ENCODE results near the gene MYT1. TPM values are rescaled to one million over a fixed set of nuclear protein-coding genes. Genes with fewer than 3 reads are reported as not detected.
"Not testable (repeated sequence)": the region's sequence is repeated elsewhere in the genome, so short reads cannot be mapped to it uniquely, and the experiment has no call there.

MYT1 gene
- total RNA-seq, 1 donor from 2014 or later, result not detected

DNA sequence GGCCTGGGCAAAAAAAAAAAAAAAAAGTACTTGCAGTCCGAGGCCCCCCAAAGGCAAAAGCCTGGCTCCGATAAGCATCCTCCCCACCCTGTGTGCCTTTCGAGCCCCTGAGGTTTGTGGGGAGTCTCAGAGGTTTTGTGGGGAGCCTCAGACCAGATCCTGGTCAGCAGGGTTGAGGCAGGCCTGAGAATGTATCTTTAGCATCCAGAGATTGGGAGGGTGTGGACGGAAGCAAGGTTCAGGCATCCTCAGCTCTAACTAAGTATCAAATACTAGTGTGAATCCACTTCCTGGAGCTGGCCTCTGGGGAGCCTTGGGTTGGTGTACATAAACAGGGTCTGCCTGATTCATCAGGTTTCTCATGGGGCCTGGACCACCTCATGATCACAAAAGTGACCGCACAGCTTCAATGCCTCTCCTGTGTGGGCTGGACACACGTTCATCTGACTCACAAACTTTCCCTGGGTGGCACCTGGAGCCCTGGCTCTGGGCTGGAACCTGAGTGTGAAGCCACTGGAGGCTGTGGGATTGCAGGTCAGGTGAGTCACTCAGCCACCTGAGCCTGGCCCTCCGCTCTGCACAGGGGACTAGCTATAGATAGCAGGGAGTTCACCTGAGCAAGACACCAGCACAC lies 115.7 kb downstream of the MYT1 start:
- TF ChIP-seq, protein P1, sequence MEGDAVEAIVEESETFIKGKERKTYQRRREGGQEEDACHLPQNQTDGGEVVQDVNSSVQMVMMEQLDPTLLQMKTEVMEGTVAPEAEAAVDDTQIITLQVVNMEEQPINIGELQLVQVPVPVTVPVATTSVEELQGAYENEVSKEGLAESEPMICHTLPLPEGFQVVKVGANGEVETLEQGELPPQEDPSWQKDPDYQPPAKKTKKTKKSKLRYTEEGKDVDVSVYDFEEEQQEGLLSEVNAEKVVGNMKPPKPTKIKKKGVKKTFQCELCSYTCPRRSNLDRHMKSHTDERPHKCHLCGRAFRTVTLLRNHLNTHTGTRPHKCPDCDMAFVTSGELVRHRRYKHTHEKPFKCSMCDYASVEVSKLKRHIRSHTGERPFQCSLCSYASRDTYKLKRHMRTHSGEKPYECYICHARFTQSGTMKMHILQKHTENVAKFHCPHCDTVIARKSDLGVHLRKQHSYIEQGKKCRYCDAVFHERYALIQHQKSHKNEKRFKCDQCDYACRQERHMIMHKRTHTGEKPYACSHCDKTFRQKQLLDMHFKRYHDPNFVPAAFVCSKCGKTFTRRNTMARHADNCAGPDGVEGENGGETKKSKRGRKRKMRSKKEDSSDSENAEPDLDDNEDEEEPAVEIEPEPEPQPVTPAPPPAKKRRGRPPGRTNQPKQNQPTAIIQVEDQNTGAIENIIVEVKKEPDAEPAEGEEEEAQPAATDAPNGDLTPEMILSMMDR (IDR thresholded peaks at IDR 0.05; ENCODE audit: insufficient read depth, low read length, poor library complexity, severe bottlenecking), result no peak
- H3K36me3 ChIP-seq (ENCODE audit: control insufficient read depth, insufficient read depth, low read length), result no peaks in the 10 kb centered on the region
- no peak for DNase-seq (ENCODE audit: low read depth)
- no peak overlapping the region for H3K4me3 ChIP-seq (ENCODE audit: low read depth, low read length)
- no peaks in the 10 kb centered on the region for H3K27me3 ChIP-seq (ENCODE audit: control insufficient read depth, insufficient read depth, low read length)

DNA sequence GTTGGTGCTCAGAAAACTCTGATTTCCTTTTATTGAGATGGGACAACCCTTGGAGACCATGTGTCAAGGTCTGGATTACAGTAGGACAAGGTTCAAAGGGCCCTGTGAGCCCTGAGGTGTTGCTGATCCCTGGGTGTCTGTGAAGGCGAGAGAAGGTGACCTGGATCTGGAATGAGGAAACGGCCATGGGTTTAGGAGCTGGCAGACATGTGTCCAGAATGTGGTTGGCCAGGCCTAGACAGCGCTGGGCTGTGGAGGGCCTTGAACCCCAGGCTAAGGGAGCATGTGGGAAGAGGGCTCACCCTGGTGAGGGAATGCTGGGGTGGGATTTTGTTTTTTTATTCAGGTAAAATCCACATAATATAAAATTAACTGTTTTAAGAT lies 116.2 kb downstream of the MYT1 start:
- TF ChIP-seq, protein P1 (IDR thresholded peaks at IDR 0.05; ENCODE audit: insufficient read depth, low read length, poor library complexity, severe bottlenecking), result no peak
- no peak overlapping the region for H3K4me3 ChIP-seq (ENCODE audit: low read depth, low read length)
- DNase-seq (ENCODE audit: low read depth), result no peak
- H3K27me3 ChIP-seq (ENCODE audit: control insufficient read depth, insufficient read depth, low read length), result no peaks in the 10 kb centered on the region
- H3K36me3 ChIP-seq (ENCODE audit: control insufficient read depth, insufficient read depth, low read length), result no peaks in the 10 kb centered on the region

DNA sequence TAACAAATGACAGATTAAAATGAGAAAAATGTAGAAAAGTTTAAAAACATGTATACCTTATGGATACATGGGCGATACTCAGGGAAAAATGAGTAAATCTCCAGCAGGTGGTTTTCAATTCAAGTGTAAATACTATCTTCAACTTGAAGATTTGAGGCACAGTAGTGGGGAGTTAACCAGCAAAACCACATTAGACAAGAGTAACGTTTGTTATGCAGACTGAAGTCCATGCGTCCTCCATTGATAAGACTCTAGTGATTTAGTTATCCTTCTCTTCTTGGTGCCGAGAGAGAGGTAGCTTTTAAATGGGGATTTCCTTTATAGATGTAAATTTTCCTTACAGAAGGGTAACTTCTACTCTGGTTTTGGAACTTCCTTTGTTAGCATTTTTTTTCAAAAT lies 119.4 kb downstream of the MYT1 start:
- H3K27me3 ChIP-seq (ENCODE audit: control insufficient read depth, insufficient read depth, low read length), result no peaks in the 10 kb centered on the region
- no peaks in the 10 kb centered on the region for H3K36me3 ChIP-seq (ENCODE audit: control insufficient read depth, insufficient read depth, low read length)
- no peak overlapping the region for H3K4me3 ChIP-seq (ENCODE audit: low read depth, low read length)
- DNase-seq (ENCODE audit: low read depth), result no peak
- TF ChIP-seq, protein P1 (IDR thresholded peaks at IDR 0.05; ENCODE audit: insufficient read depth, low read length, poor library complexity, severe bottlenecking), result no peak

DNA sequence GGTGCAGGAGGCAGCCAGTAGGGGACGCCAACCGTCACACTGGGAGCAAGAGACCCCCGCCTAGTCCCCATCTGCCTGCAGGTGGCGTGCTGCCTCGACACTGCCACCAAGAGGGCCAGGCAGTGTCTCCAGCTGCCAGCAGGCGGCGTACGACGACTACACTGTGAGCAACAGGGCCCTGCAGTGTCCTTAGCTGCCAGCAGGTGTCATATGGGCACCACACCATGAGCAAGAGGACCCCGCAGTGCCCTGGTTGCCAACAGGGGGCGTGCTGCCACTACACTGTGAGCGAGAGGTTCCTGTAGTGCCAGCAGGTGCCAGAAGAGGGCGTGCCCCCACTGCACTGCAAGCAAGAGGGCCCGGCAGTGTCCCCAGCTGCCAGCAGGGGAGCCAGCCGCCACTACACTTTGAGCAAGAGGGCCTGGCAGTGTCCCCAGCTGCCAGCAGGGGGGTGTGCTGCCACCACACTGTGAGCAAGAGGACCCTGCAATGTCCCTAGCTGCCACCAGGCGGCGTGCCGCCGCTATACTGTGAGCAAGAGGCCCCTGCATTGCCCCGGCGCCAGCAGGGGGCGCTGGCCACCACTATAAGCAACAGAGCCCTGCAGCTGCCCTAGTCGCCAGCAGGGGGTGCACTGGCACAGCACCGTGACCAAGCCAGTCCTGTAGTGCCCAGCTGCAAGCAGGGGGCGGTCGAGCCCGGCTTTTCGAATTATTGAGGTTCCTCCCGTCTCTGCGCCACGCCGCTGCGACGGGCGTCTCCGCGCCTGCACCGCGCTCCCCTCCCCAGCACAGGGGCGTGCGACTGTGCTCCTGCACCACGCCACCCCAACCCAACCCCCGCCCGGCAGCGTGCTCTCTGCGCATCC lies 121.6 kb downstream of the MYT1 start:
- H3K4me3 ChIP-seq (ENCODE audit: low read depth, low read length); H3K27me3 ChIP-seq (ENCODE audit: control insufficient read depth, insufficient read depth, low read length); DNase-seq (ENCODE audit: low read depth); H3K36me3 ChIP-seq (ENCODE audit: control insufficient read depth, insufficient read depth, low read length): not testable (repeated sequence)
- TF ChIP-seq, protein P1 (IDR thresholded peaks at IDR 0.05; ENCODE audit: insufficient read depth, low read length, poor library complexity, severe bottlenecking), result peak; percentile 75

DNA sequence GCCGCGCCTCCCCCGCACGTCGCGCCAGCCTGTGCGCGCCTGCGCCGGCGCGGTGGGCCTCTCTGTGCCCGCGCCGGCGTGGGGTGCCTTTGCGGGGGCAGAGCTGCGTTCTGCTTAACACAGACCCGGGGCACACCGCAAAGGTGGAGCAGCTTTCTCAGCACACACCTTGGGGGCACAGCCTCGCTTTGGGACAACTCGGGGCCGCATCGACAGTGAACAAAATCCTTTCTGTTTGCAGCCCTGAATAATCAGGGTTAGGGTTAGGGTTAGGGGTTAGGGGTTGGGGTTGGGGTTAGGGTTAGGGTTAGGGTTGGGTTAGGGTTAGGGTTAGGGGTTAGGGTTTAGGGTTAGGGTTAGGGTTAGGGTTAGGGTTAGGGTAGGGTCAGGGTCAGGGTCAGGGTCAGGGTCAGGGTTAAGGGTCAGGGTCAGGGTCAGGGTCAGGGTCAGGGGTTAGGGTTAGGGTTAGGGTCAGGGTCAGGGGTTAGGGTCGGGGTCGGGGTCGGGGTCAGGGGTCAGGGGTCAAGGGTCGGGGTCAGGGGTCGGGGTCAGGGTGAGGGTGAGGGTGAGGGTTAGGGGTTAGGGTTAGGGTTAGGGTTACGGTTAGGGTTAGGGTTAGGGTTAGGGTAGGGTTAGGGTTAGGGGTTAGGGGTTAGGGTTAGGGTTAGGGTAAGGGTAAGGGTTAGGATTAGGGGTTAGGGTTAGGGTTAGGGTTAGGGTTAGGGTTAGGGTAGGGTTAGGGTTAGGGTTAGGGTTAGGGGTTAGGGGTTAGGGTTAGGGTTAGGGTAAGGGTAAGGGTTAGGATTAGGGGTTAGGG lies 122.4 kb downstream of the MYT1 start:
- not testable (repeated sequence) for H3K36me3 ChIP-seq (ENCODE audit: control insufficient read depth, insufficient read depth, low read length); H3K4me3 ChIP-seq (ENCODE audit: low read depth, low read length); H3K27me3 ChIP-seq (ENCODE audit: control insufficient read depth, insufficient read depth, low read length); DNase-seq (ENCODE audit: low read depth)

DNA sequence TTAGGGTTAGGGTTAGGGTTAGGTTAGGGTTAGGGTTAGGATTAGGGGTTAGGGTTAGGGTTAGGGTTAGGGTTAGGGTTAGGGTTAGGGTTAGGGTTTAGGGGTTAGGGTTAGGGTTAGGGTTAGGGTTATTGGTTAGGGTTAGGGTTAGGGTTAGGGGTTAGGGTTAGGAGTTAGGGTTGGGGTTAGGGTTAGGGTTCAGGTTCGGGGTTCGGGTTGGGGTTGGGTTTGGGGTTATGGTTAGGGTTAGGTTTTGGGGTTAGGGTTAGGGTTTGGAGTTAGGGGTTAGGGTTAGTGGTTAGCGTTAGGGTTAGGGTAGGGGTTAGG lies 123.0 kb downstream of the MYT1 start:
- not testable (repeated sequence) for H3K36me3 ChIP-seq (ENCODE audit: control insufficient read depth, insufficient read depth, low read length); DNase-seq (ENCODE audit: low read depth); H3K4me3 ChIP-seq (ENCODE audit: low read depth, low read length); H3K27me3 ChIP-seq (ENCODE audit: control insufficient read depth, insufficient read depth, low read length)

Other genes starting within 250 kb of the MYT1 start
- 19.6 and 25.6 TPM in 2 replicates for gene UCKL1, start 208.0 kb upstream of the MYT1 start, total RNA-seq
- 10.8 TPM in 2 replicates for gene ZNF512B, start 194.5 kb upstream of the MYT1 start, total RNA-seq
- 8.0 and 9.6 TPM in 2 replicates for gene SAMD10, start 184.8 kb upstream of the MYT1 start, total RNA-seq
- gene PRPF6, start 183.3 kb upstream of the MYT1 start, total RNA-seq, result 75.4 and 78.5 TPM in 2 replicates
- 0.21 and 0.27 TPM in 2 replicates for gene C20orf204, start 128.3 kb upstream of the MYT1 start, total RNA-seq
- 0.04 and 0.07 TPM in 2 replicates for gene SOX18, start 114.8 kb upstream of the MYT1 start, total RNA-seq
- gene TCEA2, start 101.3 kb upstream of the MYT1 start, total RNA-seq, result 23.9 and 24.4 TPM in 2 replicates
- 13.1 and 14.1 TPM in 2 replicates for gene RGS19, start 84.9 kb upstream of the MYT1 start, total RNA-seq
- 0.21 and 0.68 TPM in 2 replicates for gene OPRL1, start 84.4 kb upstream of the MYT1 start, total RNA-seq
- not detected in 2 replicates for gene LKAAEAR1, start 80.1 kb upstream of the MYT1 start, total RNA-seq
- gene NPBWR2, start 56.9 kb upstream of the MYT1 start, total RNA-seq, result not detected in 2 replicates
- 37.9 and 53.8 TPM in 2 replicates for gene PCMTD2, start 91.3 kb downstream of the MYT1 start, total RNA-seq